Lower lobe of right lung (tissue), 2 donors: ENCODE measurements around the gene R3HDM2. TPM values are rescaled to one million over a fixed set of nuclear protein-coding genes. Genes with fewer than 3 reads are reported as not detected.

Experiments used
- ATAC-seq, 2 donors: fragments of 200-7000 bp; cut with Tn5 transposase; one replicate each; pipeline ENCODE4 v1.9.1; 2020 to 2022; ENCODE audit warnings: mild to moderate bottlenecking in 2 of 2, moderate library complexity in 2 of 2
- DNase-seq: peaks from one replicate; pipeline ENCODE4 v3.0.0-alpha.2; 2020
- H3K27ac ChIP-seq: fragments of 200-600 bp; one replicate; pipeline ENCODE4 v1.8.0; 2022
- H3K27me3 ChIP-seq: fragments of 200-600 bp; one replicate; pipeline ENCODE4 v1.8.0; 2022; ENCODE audit warnings: low read depth
- H3K36me3 ChIP-seq: fragments of 200-600 bp; one replicate; pipeline ENCODE4 v1.8.0; 2022; ENCODE audit warnings: mild to moderate bottlenecking
- H3K4me1 ChIP-seq: fragments of 200-600 bp; one replicate; pipeline ENCODE4 v1.8.0; 2022
- H3K4me3 ChIP-seq: fragments of 200-600 bp; one replicate; pipeline ENCODE4 v1.8.0; 2022; ENCODE audit warnings: mild to moderate bottlenecking
- H3K9me3 ChIP-seq: fragments of 200-600 bp; one replicate; pipeline ENCODE4 v1.8.0; 2022
- intact Hi-C: fragments of 100-400 bp; cut with DNase I; formaldehyde crosslinking; loops from one replicate; pipeline ENCODE4 v1.11.0; 2022
- total RNA-seq: library from RNA; stranded (reverse); fragmentation: NEBNext Ultra II Directional; extraction: Animal tissue kit (Norgen Biotek cat#: 25700); gene quantifications from one replicate; pipeline ENCODE4 v1.2.1, GENCODE V29; 2021
- TF ChIP-seq, protein P1 (sequence below): fragments of 200-600 bp; IDR thresholded peaks from one replicate; pipeline ENCODE4 v1.8.0; 2022; ENCODE audit warnings: antibody characterized with exemption, mild to moderate bottlenecking
- donor health status: DM: no; HTN: yes; CAD: no; lungs with severe emphysema.

The R3HDM2 gene
- total RNA-seq, 1 donor from 2014 or later, result 79.3 TPM

- H3K9me3 ChIP-seq, result no peaks in the 10 kb centered on the region
- no peak overlapping the region for H3K4me3 ChIP-seq
- ATAC-seq (no peak), DNase-seq (no peak)
- intact Hi-C loops, result no loop called here
- no peak overlapping the region for H3K27ac ChIP-seq
- H3K27me3 ChIP-seq, result no peaks in the 10 kb centered on the region
- no peaks in the 10 kb centered on the region for H3K4me1 ChIP-seq
- no peaks in the 10 kb centered on the region for H3K36me3 ChIP-seq
- TF ChIP-seq, protein P1, sequence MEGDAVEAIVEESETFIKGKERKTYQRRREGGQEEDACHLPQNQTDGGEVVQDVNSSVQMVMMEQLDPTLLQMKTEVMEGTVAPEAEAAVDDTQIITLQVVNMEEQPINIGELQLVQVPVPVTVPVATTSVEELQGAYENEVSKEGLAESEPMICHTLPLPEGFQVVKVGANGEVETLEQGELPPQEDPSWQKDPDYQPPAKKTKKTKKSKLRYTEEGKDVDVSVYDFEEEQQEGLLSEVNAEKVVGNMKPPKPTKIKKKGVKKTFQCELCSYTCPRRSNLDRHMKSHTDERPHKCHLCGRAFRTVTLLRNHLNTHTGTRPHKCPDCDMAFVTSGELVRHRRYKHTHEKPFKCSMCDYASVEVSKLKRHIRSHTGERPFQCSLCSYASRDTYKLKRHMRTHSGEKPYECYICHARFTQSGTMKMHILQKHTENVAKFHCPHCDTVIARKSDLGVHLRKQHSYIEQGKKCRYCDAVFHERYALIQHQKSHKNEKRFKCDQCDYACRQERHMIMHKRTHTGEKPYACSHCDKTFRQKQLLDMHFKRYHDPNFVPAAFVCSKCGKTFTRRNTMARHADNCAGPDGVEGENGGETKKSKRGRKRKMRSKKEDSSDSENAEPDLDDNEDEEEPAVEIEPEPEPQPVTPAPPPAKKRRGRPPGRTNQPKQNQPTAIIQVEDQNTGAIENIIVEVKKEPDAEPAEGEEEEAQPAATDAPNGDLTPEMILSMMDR, result no peak
Measured at GRCh38 chr12:57439762-57440266, 9.0 kb upstream of the R3HDM2 start.

DNA sequence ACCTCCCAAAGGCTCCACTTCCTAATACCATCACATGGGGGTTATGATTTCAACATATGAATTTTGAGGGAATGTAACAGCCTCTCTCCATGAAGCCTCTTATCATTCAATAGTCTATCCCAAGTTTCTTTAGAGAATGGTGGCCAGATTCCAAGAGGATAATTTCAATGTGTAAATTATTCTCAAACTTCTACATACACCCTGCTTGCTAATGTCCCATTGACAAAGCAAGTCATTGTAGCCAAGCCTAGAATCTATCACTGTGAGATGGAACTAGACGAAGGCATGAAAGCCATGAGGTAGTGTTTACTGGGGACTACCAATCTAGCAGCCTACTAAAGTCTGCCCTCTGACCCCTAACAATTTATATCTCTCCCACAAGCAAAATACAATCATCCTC lies 7.6 kb upstream of the R3HDM2 start:
- no peak for DNase-seq
- intact Hi-C loops, result no loop called here
- ATAC-seq, result no peak

GRCh38 chr12:57435293-57435692 lies 4.5 kb upstream of the R3HDM2 start:
- Histone ChIP-seq H3K27ac (no peak overlapping the region), H3K4me1 (peaks cover 6% of the 10 kb centered on the region), H3K36me3 (no peaks in the 10 kb centered on the region), H3K4me3 (no peak overlapping the region), H3K27me3 (no peaks in the 10 kb centered on the region), H3K9me3 (no peaks in the 10 kb centered on the region)
- intact Hi-C loops, result no loop called here
- DNase-seq, result no peak
- ATAC-seq, result no peak
- TF ChIP-seq, protein P1, result no peak

More for the DNA sequence above, 7.6 kb upstream of the R3HDM2 start:
- TF ChIP-seq, protein P1, result no peak
- Histone ChIP-seq H3K27me3 (no peaks in the 10 kb centered on the region), H3K4me3 (no peak overlapping the region), H3K4me1 (no peaks in the 10 kb centered on the region), H3K9me3 (no peaks in the 10 kb centered on the region), H3K36me3 (no peaks in the 10 kb centered on the region), H3K27ac (no peak overlapping the region)

DNA sequence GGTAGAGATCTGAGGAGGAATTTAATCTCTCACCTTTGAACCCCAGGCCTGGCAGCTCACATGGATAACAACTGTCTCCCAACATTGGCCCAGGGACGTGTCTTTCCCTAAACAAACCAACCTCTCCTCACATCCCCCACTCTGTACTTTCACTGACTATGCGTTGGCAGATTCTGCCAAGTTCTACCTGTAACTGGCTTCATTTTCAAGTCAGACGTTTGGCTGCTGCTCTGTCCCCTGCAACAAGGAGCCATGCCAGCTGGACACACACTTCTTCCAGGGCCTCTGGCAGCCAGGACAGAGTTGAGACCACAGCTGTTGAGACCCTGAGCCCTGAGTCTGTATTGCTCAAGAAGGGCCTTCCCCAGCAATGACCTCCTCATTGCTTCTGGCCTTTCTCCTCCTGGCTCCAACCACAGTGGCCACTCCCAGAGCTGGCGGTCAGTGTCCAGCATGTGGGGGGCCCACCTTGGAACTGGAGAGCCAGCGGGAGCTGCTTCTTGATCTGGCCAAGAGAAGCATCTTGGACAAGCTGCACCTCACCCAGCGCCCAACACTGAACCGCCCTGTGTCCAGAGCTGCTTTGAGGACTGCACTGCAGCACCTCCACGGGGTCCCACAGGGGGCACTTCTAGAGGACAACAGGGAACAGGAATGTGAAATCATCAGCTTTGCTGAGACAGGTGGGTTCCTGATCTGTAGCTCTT lies 3.8 kb upstream of the R3HDM2 start, which contains the start of gene INHBC:
INHBC (plus strand) TSS at position 268 of the 707 bp plus-strand sequence; CDS start at position 371, 103 bp downstream.
- no peaks in the 10 kb centered on the region for H3K27me3 ChIP-seq
- no peaks in the 10 kb centered on the region for H3K36me3 ChIP-seq
- no peak within 1 kb of the TSS for H3K27ac ChIP-seq
- intact Hi-C loops, result no loop called here
- TF ChIP-seq, protein P1, result no peak
- H3K9me3 ChIP-seq, result no peaks in the 10 kb centered on the region
- ATAC-seq (no peak), DNase-seq (no peak)
- H3K4me3 ChIP-seq, result no peak within 1 kb of the TSS
- H3K4me1 ChIP-seq, result peaks cover 8% of the 10 kb centered on the region

- peaks cover 14% of the 10 kb centered on the region for H3K4me1 ChIP-seq
- intact Hi-C loops, result no loop called here
- no peaks in the 10 kb centered on the region for H3K9me3 ChIP-seq
- ATAC-seq (no peak), DNase-seq (no peak)
- H3K27ac ChIP-seq, result no peak overlapping the region
- H3K36me3 ChIP-seq, result no peaks in the 10 kb centered on the region
- no peaks in the 10 kb centered on the region for H3K27me3 ChIP-seq
- TF ChIP-seq, protein P1, result no peak
- no peak overlapping the region for H3K4me3 ChIP-seq
Measured at GRCh38 chr12:57433370-57433769, 2.5 kb upstream of the R3HDM2 start.
